Kidney capillary endothelial cell (primary cell): ENCODE data around the gene CFAP97.
"Not testable (repeated sequence)": the region's sequence is repeated elsewhere in the genome, so short reads cannot be mapped to it uniquely, and the experiment has no call there.

Source experiments
- DNase-seq: peaks from one replicate; pipeline ENCODE4 v3.0.0-alpha.2; 2018; ENCODE audit warnings: low spot score

The CFAP97 gene

GRCh38 chr4:185198189-185198588 lies 5.6 kb downstream of the CFAP97 start:
- not testable (repeated sequence) for DNase-seq

- no peak for DNase-seq
Measured at GRCh38 chr4:185196437-185196836, 7.4 kb downstream of the CFAP97 start.

DNA sequence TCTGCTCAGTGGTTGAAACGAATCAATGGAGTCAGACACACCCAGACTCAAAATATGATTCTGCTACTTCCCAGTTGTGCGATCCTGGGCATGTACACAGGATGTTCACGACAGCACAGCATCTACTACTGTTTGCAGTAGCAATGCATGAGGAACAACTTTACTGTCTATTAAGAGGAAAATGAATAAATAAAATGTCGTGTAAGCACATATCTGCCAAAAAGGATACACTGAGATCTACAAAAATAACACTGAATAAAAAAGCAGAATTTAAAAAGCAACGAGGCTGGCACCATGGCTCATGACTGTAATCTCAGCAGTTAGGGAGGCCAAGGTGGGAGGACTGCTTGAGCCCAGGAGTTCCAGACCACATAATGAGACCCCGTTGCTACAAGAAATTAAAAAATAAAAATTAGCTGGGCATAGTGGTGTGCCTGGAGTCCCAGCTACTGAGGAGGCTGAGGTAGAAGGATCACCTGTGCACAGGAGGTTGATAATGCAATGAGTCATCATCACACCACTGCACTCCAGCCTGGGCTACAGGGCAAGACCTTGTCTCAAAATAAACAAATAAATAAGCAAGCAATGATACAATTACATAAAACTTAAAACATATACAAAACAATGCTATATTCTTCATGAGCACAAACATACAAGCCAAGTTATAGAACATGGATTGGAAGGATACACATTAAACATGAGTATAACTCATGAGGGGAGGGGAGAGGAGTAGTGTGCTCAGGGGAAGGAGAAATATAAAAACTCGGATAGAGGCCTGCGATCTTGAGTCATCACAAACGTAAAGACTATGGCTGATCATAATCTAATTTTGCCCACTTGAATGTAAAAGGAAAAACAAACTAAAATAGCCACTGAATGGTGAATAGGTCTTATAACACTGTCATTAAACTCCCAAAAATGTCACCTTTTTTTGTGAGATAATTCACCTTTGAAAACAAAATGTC lies 8.6 kb downstream of the CFAP97 start:
- DNase-seq: no peak

- no peak for DNase-seq
Measured at GRCh38 chr4:185192059-185192458, 11.7 kb downstream of the CFAP97 start.

DNA sequence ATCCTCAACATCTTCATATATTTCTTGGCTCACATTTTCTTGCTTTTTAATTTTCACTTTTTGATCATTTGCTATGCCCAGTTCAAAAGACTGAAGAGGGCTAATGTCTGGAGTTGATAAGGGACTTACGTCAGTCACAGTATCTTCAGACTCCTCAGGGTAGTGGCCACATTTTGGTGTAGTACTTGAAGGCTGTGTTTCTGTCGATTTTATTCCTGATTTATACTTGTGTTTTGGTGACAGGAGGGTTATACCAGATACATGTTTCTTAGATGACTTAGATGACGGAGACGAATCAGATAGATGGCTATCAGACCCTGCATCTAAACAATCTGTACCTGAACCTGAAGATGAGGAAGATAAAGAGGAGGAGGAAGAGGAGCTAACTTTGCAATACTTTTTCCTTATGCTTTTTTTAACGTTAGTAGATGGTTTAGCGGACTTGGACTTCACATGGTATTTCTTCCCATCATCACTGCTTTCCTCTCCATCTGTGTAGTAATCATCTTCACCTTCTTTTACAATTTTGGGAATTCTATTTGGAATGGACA lies 13.4 kb downstream of the CFAP97 start:
- DNase-seq: no peak

- DNase-seq: no peak
Measured at GRCh38 chr4:185189606-185190305, 14.0 kb downstream of the CFAP97 start.

DNA sequence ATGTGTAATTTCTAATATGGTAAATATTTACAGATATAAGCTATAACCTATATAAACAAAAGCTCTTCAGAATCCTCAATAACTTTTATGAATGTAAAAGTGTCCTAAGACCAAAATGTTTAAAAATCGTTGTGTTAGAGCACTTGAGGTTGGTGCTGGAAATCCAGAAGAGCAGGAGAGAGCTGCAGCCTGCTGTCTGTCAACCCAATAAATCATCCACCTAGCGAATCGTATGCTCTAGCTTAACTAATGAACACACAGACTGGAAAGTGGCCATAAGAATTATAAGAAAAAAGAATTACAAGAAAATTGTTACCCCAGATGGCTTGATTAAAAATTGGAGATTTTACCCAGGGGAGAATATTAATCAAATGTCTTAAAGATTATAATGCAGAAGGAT lies 17.0 kb downstream of the CFAP97 start:
- no peak for DNase-seq

- peak; percentile 85 for DNase-seq
Measured at GRCh38 chr4:185183622-185184281, 20.0 kb downstream of the CFAP97 start.

DNA sequence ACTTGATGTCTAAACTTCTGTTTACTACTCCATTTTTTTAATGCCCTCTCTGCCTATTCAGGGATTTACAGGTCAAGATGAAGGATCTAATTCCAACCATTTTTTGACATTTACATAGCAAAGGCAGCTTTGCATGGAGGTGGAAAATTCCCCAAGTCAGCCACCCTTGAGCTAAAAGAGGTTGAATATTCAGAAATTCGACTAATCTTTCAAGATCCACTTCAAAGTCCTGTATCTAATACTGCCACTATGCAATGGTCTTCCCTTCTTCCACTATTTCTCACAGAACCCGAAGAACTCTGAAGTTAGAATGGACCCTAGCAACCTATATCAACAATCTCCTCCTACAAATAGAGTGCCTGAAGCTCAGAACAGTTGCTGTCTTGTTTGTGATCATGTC lies 21.6 kb downstream of the CFAP97 start:
- DNase-seq: no peak

DNA sequence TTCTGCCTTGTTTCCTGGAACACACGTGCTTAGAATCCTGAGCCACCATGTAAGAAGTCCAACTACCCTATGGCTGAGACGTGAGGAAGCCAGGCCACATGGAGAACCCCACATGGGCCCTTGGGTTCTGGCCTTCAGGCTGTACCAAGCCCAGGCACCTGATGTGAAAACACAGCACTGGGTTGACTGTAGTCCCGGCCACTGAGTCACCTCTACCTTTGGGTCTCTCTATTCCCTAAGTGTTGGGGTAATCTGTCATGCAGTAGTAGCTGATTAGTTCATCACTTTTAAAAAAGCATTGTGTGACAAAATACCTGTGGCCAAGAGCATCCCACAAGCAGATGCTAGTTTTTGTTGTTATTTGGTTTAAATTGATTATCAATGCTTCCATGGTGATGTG lies 24.3 kb downstream of the CFAP97 start:
- DNase-seq: no peak

DNA sequence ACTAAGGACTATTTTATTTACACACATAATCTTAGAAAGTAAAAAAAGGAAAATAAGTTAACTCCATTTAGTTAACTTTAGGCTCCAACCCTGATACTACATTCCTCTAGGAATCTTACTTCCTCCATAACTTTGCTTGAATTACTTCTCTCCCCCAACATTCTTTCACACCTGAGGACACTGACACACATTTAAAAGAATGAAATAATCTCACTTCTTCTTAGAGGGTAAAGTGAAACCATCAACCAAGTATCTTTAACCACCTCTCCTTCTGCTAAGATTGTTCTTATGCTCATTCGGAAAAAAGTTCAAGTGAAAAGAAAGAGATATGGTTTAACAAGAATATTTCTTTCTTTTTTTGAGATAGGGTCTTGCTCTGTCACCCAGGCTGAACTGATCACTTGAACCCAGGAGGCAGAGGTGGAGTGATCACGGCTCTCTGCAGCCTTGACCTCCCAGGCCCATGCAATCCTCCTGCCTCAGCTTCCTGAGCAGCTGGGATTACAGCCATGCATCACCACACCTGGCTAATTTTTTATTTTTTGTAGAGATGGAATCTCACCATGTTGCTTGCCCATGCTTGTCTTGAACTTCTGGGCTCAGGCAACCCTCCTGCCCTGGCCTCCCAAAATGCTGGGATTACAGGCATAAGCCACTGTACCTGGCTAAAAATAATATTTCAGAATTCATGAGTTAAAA lies 32.3 kb downstream of the CFAP97 start:
- no peak for DNase-seq

GRCh38 chr4:185167234-185167633 lies 36.6 kb downstream of the CFAP97 start:
- DNase-seq: no peak

- DNase-seq: no peak
Measured at GRCh38 chr4:185165605-185166063, 38.2 kb downstream of the CFAP97 start.

DNA sequence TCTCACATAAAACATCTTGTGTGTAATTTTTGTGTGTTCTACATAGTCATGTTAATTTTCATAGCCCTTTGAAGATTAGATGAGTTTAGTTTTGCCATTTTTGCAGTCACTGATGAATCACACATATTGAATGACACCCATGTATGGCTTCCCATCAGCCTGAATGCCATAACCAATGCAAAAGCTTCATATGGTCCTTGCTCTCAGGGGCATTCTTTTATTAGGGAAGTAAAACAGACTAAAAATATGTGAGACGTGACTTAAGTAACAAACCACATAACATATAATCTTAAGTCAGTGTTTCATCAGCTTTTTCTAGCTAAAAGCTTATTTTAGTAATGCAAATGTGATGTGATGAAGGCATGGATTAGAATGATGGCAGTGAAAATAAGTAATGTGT lies 52.5 kb downstream of the CFAP97 start:
- DNase-seq: no peak

DNA sequence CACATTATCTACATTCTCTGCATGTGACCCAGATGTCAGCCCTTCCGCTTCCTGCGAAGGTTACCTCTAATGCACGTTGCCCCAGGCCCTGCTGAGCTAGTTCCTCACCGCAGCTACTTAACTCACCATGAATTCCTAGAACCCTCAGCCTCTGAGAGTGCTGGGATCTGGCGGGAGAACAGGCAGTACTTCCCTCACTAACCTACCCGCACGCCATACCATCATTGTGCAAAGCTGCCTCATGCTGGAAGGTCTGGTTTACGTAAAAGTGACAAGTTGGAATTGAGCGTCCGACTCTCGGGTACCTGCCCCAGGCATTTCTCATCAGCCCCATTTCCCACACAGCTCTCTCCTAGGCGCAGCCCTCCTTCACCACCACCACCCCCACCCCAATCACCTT lies 54.4 kb downstream of the CFAP97 start:
- no peak for DNase-seq

- DNase-seq: no peak
Measured at GRCh38 chr4:185145572-185145971, 58.2 kb downstream of the CFAP97 start.

DNA sequence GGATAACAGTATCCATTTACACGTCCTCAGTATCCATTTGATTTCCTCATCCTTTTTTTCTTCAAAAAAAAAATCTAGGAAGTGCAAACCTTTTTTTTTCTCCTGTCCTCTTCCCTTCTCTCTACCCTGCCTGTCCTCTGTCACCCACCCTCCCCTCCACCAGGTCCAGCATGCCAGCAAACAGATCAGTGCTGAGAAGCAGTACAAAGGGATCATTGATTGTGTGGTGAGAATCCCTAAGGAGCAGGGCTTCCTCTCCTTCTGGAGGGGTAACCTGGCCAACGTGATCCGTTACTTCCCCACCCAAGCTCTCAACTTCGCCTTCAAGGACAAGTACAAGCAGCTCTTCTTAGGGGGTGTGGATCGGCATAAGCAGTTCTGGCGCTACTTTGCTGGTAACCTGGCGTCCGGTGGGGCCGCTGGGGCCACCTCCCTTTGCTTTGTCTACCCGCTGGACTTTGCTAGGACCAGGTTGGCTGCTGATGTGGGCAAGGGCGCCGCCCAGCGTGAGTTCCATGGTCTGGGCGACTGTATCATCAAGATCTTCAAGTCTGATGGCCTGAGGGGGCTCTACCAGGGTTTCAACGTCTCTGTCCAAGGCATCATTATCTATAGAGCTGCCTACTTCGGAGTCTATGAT lies 59.1 kb downstream of the CFAP97 start:
- DNase-seq: no peak

DNA sequence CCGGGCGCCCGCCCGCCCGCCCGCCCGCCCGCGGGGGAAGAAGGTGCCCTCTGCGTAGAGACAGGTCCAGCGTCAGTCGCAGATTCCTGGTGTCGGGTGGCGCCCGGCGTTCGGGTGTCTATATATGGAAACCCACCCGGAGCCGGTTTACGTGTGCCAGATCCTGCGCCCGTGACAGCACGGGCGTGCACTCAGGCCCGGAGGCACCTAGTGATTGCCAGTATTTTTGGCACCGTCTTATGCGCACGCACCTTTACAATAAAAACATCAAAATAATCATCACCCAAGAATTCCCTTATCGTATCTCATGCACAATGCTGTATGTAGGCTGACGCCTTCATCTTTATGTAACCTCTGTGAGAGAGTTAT lies 60.2 kb downstream of the CFAP97 start:
- no peak for DNase-seq

GRCh38 chr4:185142912-185143600 lies 60.7 kb downstream of the CFAP97 start, which contains the start of gene SLC25A4:
Gene SLC25A4, plus strand, starts transcription at chr4:185143266. Its CDS starts 107 bp downstream, at chr4:185143373.
- peak; percentile 72 for DNase-seq

- DNase-seq: no peak
Measured at GRCh38 chr4:185142564-185142911, 61.3 kb downstream of the CFAP97 start.

DNA sequence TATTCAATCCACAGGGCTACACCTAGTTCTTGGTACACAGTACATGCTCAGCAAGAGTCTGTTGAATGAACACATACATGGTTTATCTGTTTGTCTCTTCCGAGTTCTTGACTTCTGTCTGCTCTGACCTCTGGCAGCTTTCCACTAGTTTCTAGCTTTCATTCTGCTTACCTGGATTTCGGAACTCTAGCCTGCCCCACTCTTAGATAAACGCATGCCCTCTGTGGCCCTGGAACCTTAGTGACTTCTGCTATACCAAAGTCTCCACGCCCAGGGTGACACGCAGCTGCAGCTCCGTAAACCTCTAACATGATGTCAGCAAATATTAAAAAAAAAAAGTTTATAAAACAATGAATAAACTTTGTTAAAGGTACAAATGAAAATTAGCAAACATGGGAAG lies 62.0 kb downstream of the CFAP97 start:
- DNase-seq: no peak
